Measurements from ENCODE around the gene FCHSD2. TPM values are rescaled to one million over a fixed set of nuclear protein-coding genes. Genes with fewer than 3 reads are reported as not detected.

Gene FCHSD2
- total and polyA plus RNA-seq, 2 donors (not counting 3 experiments of a cell fraction or from before 2014, with no cell fraction given), result 20.8 to 56.9 TPM

- no peak for TF ChIP-seq JUN (IDR thresholded peaks at IDR 0.05; ENCODE audit: borderline replicate concordance, insufficient read depth, insufficient read length, low read depth)
- TF ChIP-seq MYC (IDR thresholded peaks at IDR 0.05; ENCODE audit: low read depth, low read length), result no peak
- no peak for TF ChIP-seq POLR2A (IDR thresholded peaks at IDR 0.05; ENCODE audit: low read depth, low read length)
- no peak for TF ChIP-seq GATA2 (IDR thresholded peaks at IDR 0.05; ENCODE audit: insufficient read depth, insufficient read length, low read depth, low read length)
- TF ChIP-seq, protein P1, sequence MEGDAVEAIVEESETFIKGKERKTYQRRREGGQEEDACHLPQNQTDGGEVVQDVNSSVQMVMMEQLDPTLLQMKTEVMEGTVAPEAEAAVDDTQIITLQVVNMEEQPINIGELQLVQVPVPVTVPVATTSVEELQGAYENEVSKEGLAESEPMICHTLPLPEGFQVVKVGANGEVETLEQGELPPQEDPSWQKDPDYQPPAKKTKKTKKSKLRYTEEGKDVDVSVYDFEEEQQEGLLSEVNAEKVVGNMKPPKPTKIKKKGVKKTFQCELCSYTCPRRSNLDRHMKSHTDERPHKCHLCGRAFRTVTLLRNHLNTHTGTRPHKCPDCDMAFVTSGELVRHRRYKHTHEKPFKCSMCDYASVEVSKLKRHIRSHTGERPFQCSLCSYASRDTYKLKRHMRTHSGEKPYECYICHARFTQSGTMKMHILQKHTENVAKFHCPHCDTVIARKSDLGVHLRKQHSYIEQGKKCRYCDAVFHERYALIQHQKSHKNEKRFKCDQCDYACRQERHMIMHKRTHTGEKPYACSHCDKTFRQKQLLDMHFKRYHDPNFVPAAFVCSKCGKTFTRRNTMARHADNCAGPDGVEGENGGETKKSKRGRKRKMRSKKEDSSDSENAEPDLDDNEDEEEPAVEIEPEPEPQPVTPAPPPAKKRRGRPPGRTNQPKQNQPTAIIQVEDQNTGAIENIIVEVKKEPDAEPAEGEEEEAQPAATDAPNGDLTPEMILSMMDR (IDR thresholded peaks at IDR 0.05; ENCODE audit: extremely low read depth in 1 of 2, insufficient read depth in 1 of 2, low read depth in 1 of 2, low read length in 2 of 2), result no peak
- TF ChIP-seq, protein P2, sequence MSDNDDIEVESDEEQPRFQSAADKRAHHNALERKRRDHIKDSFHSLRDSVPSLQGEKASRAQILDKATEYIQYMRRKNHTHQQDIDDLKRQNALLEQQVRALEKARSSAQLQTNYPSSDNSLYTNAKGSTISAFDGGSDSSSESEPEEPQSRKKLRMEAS (IDR thresholded peaks at IDR 0.05; ENCODE audit: insufficient read depth, insufficient read length), result no peak
- TF ChIP-seq FOS (IDR thresholded peaks at IDR 0.05; ENCODE audit: borderline replicate concordance, insufficient read depth, low read length), result no peak
- no peak for TF ChIP-seq POLR2AphosphoS5 (IDR thresholded peaks at IDR 0.05; ENCODE audit: insufficient read depth, low read depth, low read length)
- TF ChIP-seq EZH2 (IDR thresholded peaks at IDR 0.05; ENCODE audit: borderline replicate concordance, low read depth, low read length, severe bottlenecking), result no peak
- no peaks in the 10 kb centered on the region for H4K20me1 ChIP-seq (replicated peaks; ENCODE audit: control insufficient read depth, extremely low read depth, insufficient read depth, low read length)
- FAIRE-seq, result no peak
- no peak overlapping the region for H3K4me3 ChIP-seq (replicated peaks in 1 of 3; ENCODE audit: insufficient read depth in 1 of 3, low read depth in 1 of 3, low read length in 3 of 3)
- POLR2A ChIA-PET, result no interaction called here
- no peak overlapping the region for H2AFZ ChIP-seq (ENCODE audit: low read depth, low read length)
- CTCF ChIA-PET, result interaction anchor here (1.8 to 4.9 kb wide), 3 partner anchors 11 to 48 kb away, joined by 5 to 26 read pairs (median 22); no protein-coding TSS in a partner anchor
- no peak overlapping the region for H3K27ac ChIP-seq (ENCODE audit: insufficient read depth, low read depth, low read length)
- intact Hi-C loops (cut with micrococcal nuclease) (no loop called here), dilution Hi-C loops (cut with MboI; ENCODE audit: extremely low pct_ligation_motif_present, low sequenced_read_pairs) (no loop called here)
- no peak overlapping the region for H3K4me2 ChIP-seq (ENCODE audit: insufficient read depth, low read length)
- H3K9me3 ChIP-seq (replicated peaks; ENCODE audit: control insufficient read depth, insufficient read depth, low read length), result no peaks in the 10 kb centered on the region
- H3K79me2 ChIP-seq (ENCODE audit: control insufficient read depth, insufficient read depth, low read length), result no peaks in the 10 kb centered on the region
- no peaks in the 10 kb centered on the region for H3K9me1 ChIP-seq (replicated peaks; ENCODE audit: control insufficient read depth, extremely low read depth, insufficient read depth, low read length)
- no TSS peak for BruUV-seq (replicated peaks)
- no peak for DNase-seq (ENCODE audit: low read depth, low spot score)
- H3K4me1 ChIP-seq (ENCODE audit: control insufficient read depth, extremely low read depth, insufficient read depth, low read length), result peaks cover 29% of the 10 kb centered on the region
- H3K9ac ChIP-seq (replicated peaks; ENCODE audit: extremely low read depth, insufficient read depth, low read length), result no peak overlapping the region
- no peaks in the 10 kb centered on the region for H3K27me3 ChIP-seq (ENCODE audit: control insufficient read depth in 2 of 2, insufficient read depth in 2 of 2, low read length in 2 of 2)
- H3K36me3 ChIP-seq (ENCODE audit: control insufficient read depth in 2 of 2, extremely low read depth in 1 of 2, insufficient read depth in 2 of 2, low read length in 2 of 2), result no peaks in the 10 kb centered on the region
Measured at GRCh38 chr11:73188301-73188700, 46.2 kb upstream of the FCHSD2 start.

All from endothelial cell of umbilical vein (primary cell).